SK-N-SH (cell line): ENCODE results near the gene S100A5. TPM values are rescaled to one million over a fixed set of nuclear protein-coding genes. Genes with fewer than 3 reads are reported as not detected.

Experiments
- CTCF ChIA-PET: fragments of 300-600, 350-600 bp; formaldehyde crosslinking; extraction: SDS; loops from one replicate; lab custom pipeline; 2021; lab: Yijun Ruan, JAX
- POLR2A ChIA-PET: fragments of 350-600 bp; sonication (Branson Sonifier 250); formaldehyde crosslinking; extraction: SDS; loops from one replicate; lab custom pipeline; 2020; ENCODE audit warnings: antibody characterized with exemption, inconsistent platforms; lab: Yijun Ruan, JAX
- DNase-seq: peaks from one replicate; pipeline ENCODE4 v3.0.0; 2012
- H2AFZ ChIP-seq: fragments of 200-600 bp; sonication (generic); 2 replicates; pipeline ENCODE4 v1.8.1; 2016; ENCODE audit warnings: antibody characterized with exemption, mild to moderate bottlenecking, low read depth
- H3F3A ChIP-seq: fragments of 200-600 bp; sonication (generic); replicated peaks from 2 replicates; pipeline ENCODE3; 2016; ENCODE audit warnings: antibody characterized with exemption, mild to moderate bottlenecking; ENCODE audit not compliant: insufficient read depth
- H3K27ac ChIP-seq, 2 experiments: fragments of 200-500 bp in 1 of 2; fragments of 200-600 bp in 1 of 2; sonication (Bioruptor generic) in 1 of 2; sonication (generic), shearing (Covaris generic) in 1 of 2; 2 replicates each; pipeline versions ENCODE4 v1.5.1 to v1.6.1; 2014 to 2016; ENCODE audit warnings: low read depth in 2 of 2, inconsistent platforms in 1 of 2, low read length in 1 of 2, mild to moderate bottlenecking in 1 of 2, mixed read lengths in 1 of 2
- H3K27me3 ChIP-seq: fragments of 200-600 bp; sonication (generic), shearing (Covaris generic); 2 replicates; pipeline ENCODE4 v1.6.1; 2016; ENCODE audit warnings: mixed run types; ENCODE audit not compliant: insufficient read depth
- H3K36me3 ChIP-seq, 2 experiments: fragments of 200-500 bp in 1 of 2; fragments of 200-600 bp in 1 of 2; sonication (Bioruptor generic) in 1 of 2; sonication (generic) in 1 of 2; replicated peaks in 1 of 2; 2 replicates each; pipeline versions ENCODE3 to v1.5.1; 2014 to 2016; ENCODE audit warnings: low read length in 1 of 2, mild to moderate bottlenecking in 1 of 2; ENCODE audit not compliant: insufficient read depth in 2 of 2, control insufficient read depth in 1 of 2
- H3K4me1 ChIP-seq, 2 experiments: fragments of 200-500 bp in 1 of 2; fragments of 200-600 bp in 1 of 2; sonication (Bioruptor generic) in 1 of 2; sonication (generic), shearing (Covaris generic) in 1 of 2; 2 replicates each; pipeline versions ENCODE4 v1.5.1 to v1.6.1; 2014 to 2016; ENCODE audit warnings: low read depth in 1 of 2, low read length in 1 of 2, mixed run types in 1 of 2; ENCODE audit not compliant: insufficient read depth in 2 of 2, control insufficient read depth in 1 of 2
- H3K4me2 ChIP-seq: fragments of 200-600 bp; sonication (generic), shearing (Covaris generic); 2 replicates; pipeline ENCODE4 v1.6.1; 2017; ENCODE audit warnings: mixed run types
- H3K4me3 ChIP-seq, 2 experiments: fragments of 200-500 bp in 1 of 2; fragments of 200-600 bp in 1 of 2; sonication (Bioruptor generic) in 1 of 2; sonication (generic), shearing (Covaris generic) in 1 of 2; 2 replicates each; pipeline versions ENCODE4 v1.5.1 to v1.8.1; 2014 to 2016; ENCODE audit warnings: low read depth in 2 of 2, inconsistent platforms in 1 of 2, low read length in 1 of 2, mild to moderate bottlenecking in 1 of 2, mixed read lengths in 1 of 2, moderate library complexity in 1 of 2
- H3K79me2 ChIP-seq: fragments of 200-600 bp; sonication (generic); 2 replicates; pipeline ENCODE4 v1.8.1; 2017; ENCODE audit warnings: mild to moderate bottlenecking; ENCODE audit not compliant: insufficient read depth
- H3K9ac ChIP-seq: fragments of 200-600 bp; sonication (generic); 2 replicates; pipeline ENCODE4 v1.6.1; 2017; ENCODE audit warnings: mixed run types
- H3K9me2 ChIP-seq: fragments of 200-600 bp; sonication (generic); 2 replicates; pipeline ENCODE4 v1.6.1; 2017; ENCODE audit warnings: mixed run types
- H3K9me3 ChIP-seq: fragments of 200-600 bp; sonication (generic); 2 replicates; pipeline ENCODE4 v1.6.1; 2017; ENCODE audit warnings: mixed run types, mild to moderate bottlenecking, moderate library complexity
- H4K20me1 ChIP-seq: fragments of 200-600 bp; sonication (generic); 2 replicates; pipeline ENCODE4 v1.6.1; 2017; ENCODE audit warnings: mild to moderate bottlenecking, mixed run types; ENCODE audit not compliant: insufficient read depth
- CTCF ChIP-seq: fragments of 200-600 bp; sonication (generic); IDR thresholded peaks from 2 replicates; pipeline ENCODE4 v1.6.1; 2017; ENCODE audit warnings: antibody characterized with exemption, mild to moderate bottlenecking, moderate library complexity
- ELF1 ChIP-seq: IDR thresholded peaks from 2 replicates; pipeline ENCODE4 v1.4.0; 2012
- EP300 ChIP-seq, 2 experiments: IDR thresholded peaks; 2 replicates each; pipeline versions ENCODE4 v1.4.0 to v1.6.1; 2012; ENCODE audit warnings: borderline replicate concordance in 1 of 2, low read depth in 1 of 2, low read length in 1 of 2
- FOSL2 ChIP-seq: IDR thresholded peaks from 2 replicates; pipeline ENCODE4 v1.4.0; 2012; ENCODE audit warnings: low read depth, mild to moderate bottlenecking, moderate library complexity, borderline replicate concordance
- GATA2 ChIP-seq: sonication (generic); formaldehyde crosslinking; IDR thresholded peaks from 2 replicates; pipeline ENCODE4 v1.5.0; 2020; ENCODE audit warnings: mild to moderate bottlenecking, missing genetic modification reagents
- MEF2A ChIP-seq: IDR thresholded peaks from 2 replicates; pipeline ENCODE4 v1.4.0; 2012; ENCODE audit warnings: low read depth, borderline replicate concordance
- MXI1 ChIP-seq: IDR thresholded peaks from 2 replicates; pipeline ENCODE4 v1.6.1; 2012; ENCODE audit warnings: mild to moderate bottlenecking, low read depth, low read length, improper control_type of control experiment
- NFIC ChIP-seq: IDR thresholded peaks from 2 replicates; pipeline ENCODE4 v1.4.0; 2012; ENCODE audit warnings: borderline replicate concordance
- POLR2AphosphoS5 ChIP-seq: IDR thresholded peaks from 2 replicates; pipeline ENCODE4 v1.6.1; 2012; ENCODE audit warnings: low read depth, low read length
- RAD21 ChIP-seq: IDR thresholded peaks from 2 replicates; pipeline ENCODE4 v1.6.1; 2012; ENCODE audit warnings: mild to moderate bottlenecking, low read length
- REST ChIP-seq: IDR thresholded peaks from 2 replicates; pipeline ENCODE4 v1.6.1; 2012; ENCODE audit warnings: mild to moderate bottlenecking, low read depth, low read length, moderate library complexity
- RFX5 ChIP-seq: IDR thresholded peaks from 2 replicates; pipeline ENCODE4 v1.6.1; 2012; ENCODE audit warnings: mild to moderate bottlenecking, improper control_type of control experiment, low read length
- RXRA ChIP-seq: IDR thresholded peaks from 2 replicates; pipeline ENCODE4 v1.4.0; 2012; ENCODE audit warnings: low read depth, mild to moderate bottlenecking, borderline replicate concordance
- SIN3A ChIP-seq: IDR thresholded peaks from 2 replicates; pipeline ENCODE4 v1.6.1; 2012; ENCODE audit warnings: low read depth, mild to moderate bottlenecking, low read length, moderate library complexity, borderline replicate concordance
- SMC3 ChIP-seq: IDR thresholded peaks from 2 replicates; pipeline ENCODE4 v1.6.1; 2012; ENCODE audit warnings: low read depth, low read length, improper control_type of control experiment
- USF1 ChIP-seq: IDR thresholded peaks from 2 replicates; pipeline ENCODE4 v1.4.0; 2012; ENCODE audit warnings: low read depth, borderline replicate concordance
- USF2 ChIP-seq: fragments of 150-350 bp; IDR thresholded peaks from 2 replicates; pipeline ENCODE4 v1.6.1; 2017; ENCODE audit warnings: antibody characterized with exemption, low read length, low read depth, borderline replicate concordance
- ZBTB33 ChIP-seq: IDR thresholded peaks from 2 replicates; pipeline ENCODE4 v1.4.0; 2012; ENCODE audit warnings: low read depth, borderline replicate concordance
- WGBS: methylation state at CpG from one replicate; pipeline ENCODE4 v1.1.6; 2017; ENCODE audit warnings: low lambda C conversion rate; 5-methylcytosine and 5-hydroxymethylcytosine counted together
- polyA plus RNA-seq, 3 experiments: library from polyadenylated mRNA; depleted of rRNA; stranded (reverse); fragments of >200 nt; gene quantifications; 2 replicates each; pipeline ENCODE4 v1.2.3, GENCODE V29; 2012

S100A5 gene
- polyA plus RNA-seq (2012; rRNA removed): 0.15 TPM in 1 of 2 replicates, not detected in the other
- polyA plus RNA-seq (2012; cell fraction: cytosol; rRNA removed): 0.12 TPM in 1 of 2 replicates, not detected in the other
- polyA plus RNA-seq (2012; cell fraction: nucleus; rRNA removed): not detected in 2 replicates

GRCh38 chr1:153540394-153541361 lies at the start of gene S100A5:
TSS of gene S100A5 (minus strand) at chr1:153540934. CDS start at chr1:153540191, 743 bp downstream.
- H3K9me3 ChIP-seq: no peaks in the 10 kb centered on the region
- 85% methylated on average over 11 of the region's 11 CpGs for WGBS
- CTCF ChIA-PET: interaction anchor here (0.6 to 1.9 kb wide), 5 partner anchors 10 to 437 kb away, joined by 3 to 6 read pairs (median 5); partner anchors contain the start of gene JTB

More at GRCh38 chr1:153540394-153541361, at the start of gene S100A5:
- Histone ChIP-seq H3K4me2 (no peak within 1 kb of the TSS), H3K4me1 (peaks cover 18 to 42% of the 10 kb centered on the region in 2 experiments; a peak in 3 of 4 replicates), H4K20me1 (no peaks in the 10 kb centered on the region), H3K27me3 (no peaks in the 10 kb centered on the region), H3K4me3 (no peak within 1 kb of the TSS), H3K79me2 (peaks cover under 1% of the 10 kb centered on the region; the same call in 1 of the 2 replicates), H3K36me3 (no peaks in the 10 kb centered on the region), H2AFZ (no peak within 1 kb of the TSS), H3K9me2 (no peaks in the 10 kb centered on the region), H3K27ac (no peak within 1 kb of the TSS), H3F3A (peaks cover 23% of the 10 kb centered on the region), H3K9ac (no peak within 1 kb of the TSS)
- no peak for DNase-seq
- POLR2A ChIA-PET: no interaction called here
- TF ChIP-seq MXI1 (no peak), RXRA (no peak), SMC3 (no peak), RAD21 (no peak), RFX5 (no peak), SIN3A (no peak), GATA2 (CRISPR knock-in tag) (no peak), FOSL2 (no peak), MEF2A (no peak), USF1 (no peak), CTCF (no peak), ZBTB33 (no peak), ELF1 (no peak), EP300 (IDR thresholded peaks at IDR 0.05; ENCODE audit: borderline replicate concordance in 1 of 2, low read depth in 1 of 2, low read length in 1 of 2) (no peak), POLR2AphosphoS5 (no peak), REST (no peak), NFIC (no peak), USF2 (no peak)
